ENCODE measurements around the gene CTAGE9. TPM values are rescaled to one million over a fixed set of nuclear protein-coding genes. Genes with fewer than 3 reads are reported as not detected.

Gene CTAGE9
- total and polyA plus RNA-seq, 2 of the 8 experiments (the other 6 are each of a cell fraction or from before 2014, with no cell fraction given), result not detected

DNA sequence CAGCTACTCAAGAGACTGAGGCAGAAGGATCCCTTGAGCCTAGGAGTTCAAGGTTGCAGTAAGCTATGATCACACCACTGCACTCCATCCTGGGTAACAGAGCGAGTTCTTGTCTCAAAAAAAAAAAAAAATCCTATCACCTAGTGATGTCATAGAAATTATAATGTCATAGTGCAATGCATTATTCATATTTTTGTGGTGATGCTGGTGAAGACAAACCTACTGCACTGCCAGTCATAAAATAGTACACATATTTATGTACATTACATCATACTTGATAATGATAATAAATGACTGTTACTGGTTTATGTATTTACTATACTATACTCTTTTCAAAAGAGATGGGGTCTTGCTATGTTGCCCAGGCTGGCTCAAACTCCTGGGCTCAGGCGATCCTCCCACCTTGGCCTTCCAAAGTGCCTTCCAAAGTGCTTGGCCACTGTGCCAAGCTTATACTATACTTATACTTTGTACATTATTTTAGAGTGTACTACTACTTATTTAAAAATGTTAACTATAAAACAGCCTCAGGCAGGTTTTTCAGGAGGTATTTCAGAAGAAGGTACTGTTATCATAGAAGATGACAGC, 47.1 kb downstream of the CTAGE9 start (continued):
- no peak for TF ChIP-seq EGR1 (IDR thresholded peaks at IDR 0.05; ENCODE audit: borderline replicate concordance, low read depth, low read length)
- TF ChIP-seq BCL11A (IDR thresholded peaks at IDR 0.05; ENCODE audit: low read depth in 2 of 2, low read length in 2 of 2), result no peak
- TF ChIP-seq SAP30 (IDR thresholded peaks at IDR 0.05; ENCODE audit: insufficient read depth, insufficient replicate concordance, low read length), result no peak
